OCI-LY7 (cell line): ENCODE results near the gene CAP2.

Experiments used
- CTCF ChIP-seq: fragments of 200-600 bp; sonication (generic); conservative IDR thresholded peaks from 2 replicates; pipeline ENCODE4 v1.5.1; 2014; ENCODE audit warnings: mild to moderate bottlenecking, antibody characterized with exemption, low read length, moderate library complexity, mixed read lengths
- EZH2phosphoT487 ChIP-seq: fragments of 200-600 bp; sonication (generic); IDR thresholded peaks from 2 replicates; pipeline ENCODE4 v1.6.1; 2018; ENCODE audit warnings: low read depth, borderline replicate concordance, mild to moderate bottlenecking, mixed run types, antibody characterized with exemption, low read length, moderate library complexity, mixed read lengths

GRCh38 chr6:17562636-17563035, 169.2 kb downstream of the CAP2 start:
- TF ChIP-seq CTCF (no peak), EZH2phosphoT487 (no peak)
